HepG2 (cell line): ENCODE data around the gene SPATA12. TPM values are rescaled to one million over a fixed set of nuclear protein-coding genes. Genes with fewer than 3 reads are reported as not detected.
A peak's percentile ranks its signal among the peaks of the same experiment; 100 is the strongest.

Experiments
- BCL6 ChIP-seq: IDR thresholded peaks from 2 replicates; pipeline ENCODE4 v1.6.1; 2016; ENCODE audit warnings: missing genetic modification reagents, missing compliant biosample characterization
- CREB1 ChIP-seq, 2 experiments: fragments of 450-650 bp in 1 of 2; IDR thresholded peaks; 2 replicates each; pipeline ENCODE4 v1.6.1; 2016 to 2017; ENCODE audit warnings: control low read depth in 1 of 2, mild to moderate bottlenecking in 1 of 2, missing compliant biosample characterization in 1 of 2, missing genetic modification characterization in 1 of 2
- LCORL ChIP-seq, 2 experiments: fragments of 450-650 bp in 1 of 2; sonication (generic) in 1 of 2; formaldehyde crosslinking in 1 of 2; IDR thresholded peaks; 2 replicates each; pipeline versions ENCODE4 v1.5.0 to v1.6.1; 2017 to 2020; ENCODE audit warnings: antibody characterized with exemption in 1 of 2, missing genetic modification reagents in 1 of 2
- MIXL1 ChIP-seq: IDR thresholded peaks from 2 replicates; pipeline ENCODE4 v1.6.1; 2016
- MXI1 ChIP-seq: IDR thresholded peaks from 3 replicates; pipeline ENCODE4 v1.6.1; 2012; ENCODE audit warnings: low read depth, low read length, inconsistent platforms, borderline replicate concordance
- NFRKB ChIP-seq: fragments of 450-650 bp; IDR thresholded peaks from 2 replicates; pipeline ENCODE4 v1.6.1; 2017
- NPAS2 ChIP-seq: sonication (generic); formaldehyde crosslinking; IDR thresholded peaks from 2 replicates; pipeline ENCODE4 v1.8.0; 2022; ENCODE audit warnings: mild to moderate bottlenecking, missing genetic modification reagents, borderline replicate concordance
- SETDB1 ChIP-seq: sonication (generic); formaldehyde crosslinking; IDR thresholded peaks from 2 replicates; pipeline ENCODE4 v1.5.1; 2020; ENCODE audit warnings: missing genetic modification reagents, mild to moderate bottlenecking, borderline replicate concordance
- SMC3 ChIP-seq: IDR thresholded peaks from 2 replicates; pipeline ENCODE4 v1.6.1; 2011; ENCODE audit warnings: low read length, improper control_type of control experiment
- SOX13 ChIP-seq, 3 experiments: fragments of 450-650 bp in 1 of 3; sonication (generic) in 1 of 3; formaldehyde crosslinking in 1 of 3; IDR thresholded peaks in 2 of 3; conservative IDR thresholded peaks in 1 of 3; 2 replicates each; pipeline versions ENCODE4 v1.5.0 to v1.6.1; 2016 to 2020; ENCODE audit warnings: antibody characterized with exemption in 1 of 3, mild to moderate bottlenecking in 1 of 3, missing compliant biosample characterization in 1 of 3, missing genetic modification reagents in 1 of 3, moderate library complexity in 1 of 3
- ZNF205 ChIP-seq: IDR thresholded peaks from 2 replicates; pipeline ENCODE4 v1.6.1; 2018; ENCODE audit warnings: missing biosample characterization, missing genetic modification reagents
- ZNF615 ChIP-seq: sonication (generic); formaldehyde crosslinking; IDR thresholded peaks from 2 replicates; pipeline ENCODE4 v1.5.0; 2020; ENCODE audit warnings: mild to moderate bottlenecking, missing genetic modification reagents, borderline replicate concordance
- ZNF780A ChIP-seq: sonication (generic); formaldehyde crosslinking; IDR thresholded peaks from 2 replicates; pipeline ENCODE4 v1.8.0; 2022; ENCODE audit warnings: mild to moderate bottlenecking, missing genetic modification reagents, moderate library complexity
- ZNF841 ChIP-seq: sonication (generic); formaldehyde crosslinking; IDR thresholded peaks from 2 replicates; pipeline ENCODE4 v1.8.1; 2023; ENCODE audit warnings: missing genetic modification reagents, borderline replicate concordance
- ZNF878 ChIP-seq: sonication (generic); formaldehyde crosslinking; IDR thresholded peaks from 2 replicates; pipeline ENCODE4 v1.8.1; 2023; ENCODE audit warnings: mild to moderate bottlenecking, missing genetic modification reagents, moderate library complexity
- ZNF879 ChIP-seq: sonication (generic); formaldehyde crosslinking; IDR thresholded peaks from 2 replicates; pipeline ENCODE4 v1.8.1; 2023; ENCODE audit warnings: missing genetic modification reagents
- ZZZ3 ChIP-seq: sonication (generic); formaldehyde crosslinking; IDR thresholded peaks from 2 replicates; pipeline ENCODE4 v1.4.0; 2020; ENCODE audit warnings: missing genetic modification reagents, mild to moderate bottlenecking, borderline replicate concordance
- polyA plus RNA-seq, 8 experiments: library from polyadenylated mRNA; depleted of rRNA in 3 of 8; stranded (reverse) in 7 of 8; unstranded in 1 of 8; fragments of >200 nt; fragmentation: Illumina TruSeq in 4 of 8; extraction: Trizol in 4 of 8; gene quantifications; 2 replicates each; pipeline versions ENCODE4 v1.2.1 to v1.2.3, GENCODE V29; 2011 to 2016; ENCODE audit warnings: low read depth in 4 of 8, missing spikeins in 1 of 8, mixed read lengths in 1 of 8; ENCODE audit not compliant: insufficient read depth in 1 of 8
- total RNA-seq, 5 experiments: library from RNA; depleted of rRNA; stranded (reverse); fragments of >200 nt; fragmentation: Illumina TruSeq; extraction: Trizol; gene quantifications; 2 replicates each; pipeline ENCODE4 v1.2.3, GENCODE V29; 2016; ENCODE audit warnings: low read depth in 1 of 5
- TF ChIP-seq, protein P1 (sequence below): IDR thresholded peaks from 2 replicates; pipeline ENCODE4 v1.6.1; 2016; ENCODE audit warnings: missing genetic modification reagents, missing compliant biosample characterization
- TF ChIP-seq, protein P2 (sequence below): sonication (generic); formaldehyde crosslinking; IDR thresholded peaks from 2 replicates; pipeline ENCODE4 v1.4.0; 2020; ENCODE audit warnings: mild to moderate bottlenecking, missing genetic modification reagents
- TF ChIP-seq, protein P3 (sequence below): IDR thresholded peaks from 2 replicates; pipeline ENCODE4 v1.6.1; 2016

SPATA12 gene
- total and polyA plus RNA-seq, 2 of the 13 experiments (the other 11 are each of a cell fraction or from before 2014, with no cell fraction given), result 0.09 to 0.25 TPM

DNA sequence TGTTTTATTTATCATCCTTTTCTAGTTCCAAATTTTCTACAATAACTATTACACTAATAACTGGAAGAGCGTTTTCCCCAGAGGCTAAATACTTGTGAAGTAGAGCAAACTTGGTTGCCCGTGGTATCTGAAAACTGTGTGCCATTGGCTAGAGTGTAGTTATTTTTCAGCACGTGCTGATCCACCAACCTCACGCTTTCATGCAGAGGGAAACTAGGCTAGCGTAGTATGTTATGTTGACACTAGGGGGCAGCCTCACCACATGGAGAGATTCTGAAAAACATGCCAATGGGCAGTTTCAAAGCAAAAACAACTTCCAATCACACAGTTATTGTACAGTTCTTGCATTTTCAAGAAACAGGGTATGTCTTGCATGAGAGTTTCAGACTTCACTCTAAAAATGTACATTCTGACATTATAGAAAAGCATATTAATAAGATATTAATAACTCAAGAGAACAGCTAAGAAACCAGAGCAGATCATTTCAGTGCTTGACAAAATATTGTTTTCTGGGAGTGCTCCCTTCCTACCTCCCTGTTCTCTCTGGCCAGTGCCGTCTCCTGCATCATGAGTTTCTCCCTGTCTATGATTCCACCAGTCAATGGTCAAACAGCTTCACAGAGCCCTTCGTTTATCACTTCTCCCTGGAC is 39.7 kb downstream of the SPATA12 start (continued):
- TF ChIP-seq ZNF879, result no peak
- no peak for TF ChIP-seq ZZZ3
- no peak for TF ChIP-seq SOX13 (IDR thresholded peaks at IDR 0.05)
- peak in 1 of 2 experiments; percentile 19; a peak in 1 of 4 replicates for TF ChIP-seq SOX13 (CRISPR knock-in tag; conservative IDR thresholded peaks at IDR 0.05 in 1 of 2, IDR thresholded peaks at IDR 0.05 in 1 of 2)
- 0 out of 3 replicates have a peak, but pooled peaks have one; percentile 16 for TF ChIP-seq MXI1
- TF ChIP-seq SMC3, result peak; percentile 82
- TF ChIP-seq, protein P1, sequence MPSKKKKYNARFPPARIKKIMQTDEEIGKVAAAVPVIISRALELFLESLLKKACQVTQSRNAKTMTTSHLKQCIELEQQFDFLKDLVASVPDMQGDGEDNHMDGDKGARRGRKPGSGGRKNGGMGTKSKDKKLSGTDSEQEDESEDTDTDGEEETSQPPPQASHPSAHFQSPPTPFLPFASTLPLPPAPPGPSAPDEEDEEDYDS (CRISPR knock-in tag), result 0 out of 2 replicates have a peak, but pooled peaks have one; percentile 25
- no peak for TF ChIP-seq ZNF780A (CRISPR knock-in tag)
- peak; percentile 65; the same call in 1 of the 2 replicates for TF ChIP-seq ZNF205 (CRISPR knock-in tag)
- no peak for TF ChIP-seq ZNF878 (CRISPR knock-in tag)
- TF ChIP-seq MIXL1, result 0 out of 2 replicates have a peak, but pooled peaks have one; percentile 33
- no peak for TF ChIP-seq LCORL (IDR thresholded peaks at IDR 0.05)
- TF ChIP-seq LCORL (CRISPR knock-in tag; IDR thresholded peaks at IDR 0.05), result no peak
- TF ChIP-seq, protein P2, sequence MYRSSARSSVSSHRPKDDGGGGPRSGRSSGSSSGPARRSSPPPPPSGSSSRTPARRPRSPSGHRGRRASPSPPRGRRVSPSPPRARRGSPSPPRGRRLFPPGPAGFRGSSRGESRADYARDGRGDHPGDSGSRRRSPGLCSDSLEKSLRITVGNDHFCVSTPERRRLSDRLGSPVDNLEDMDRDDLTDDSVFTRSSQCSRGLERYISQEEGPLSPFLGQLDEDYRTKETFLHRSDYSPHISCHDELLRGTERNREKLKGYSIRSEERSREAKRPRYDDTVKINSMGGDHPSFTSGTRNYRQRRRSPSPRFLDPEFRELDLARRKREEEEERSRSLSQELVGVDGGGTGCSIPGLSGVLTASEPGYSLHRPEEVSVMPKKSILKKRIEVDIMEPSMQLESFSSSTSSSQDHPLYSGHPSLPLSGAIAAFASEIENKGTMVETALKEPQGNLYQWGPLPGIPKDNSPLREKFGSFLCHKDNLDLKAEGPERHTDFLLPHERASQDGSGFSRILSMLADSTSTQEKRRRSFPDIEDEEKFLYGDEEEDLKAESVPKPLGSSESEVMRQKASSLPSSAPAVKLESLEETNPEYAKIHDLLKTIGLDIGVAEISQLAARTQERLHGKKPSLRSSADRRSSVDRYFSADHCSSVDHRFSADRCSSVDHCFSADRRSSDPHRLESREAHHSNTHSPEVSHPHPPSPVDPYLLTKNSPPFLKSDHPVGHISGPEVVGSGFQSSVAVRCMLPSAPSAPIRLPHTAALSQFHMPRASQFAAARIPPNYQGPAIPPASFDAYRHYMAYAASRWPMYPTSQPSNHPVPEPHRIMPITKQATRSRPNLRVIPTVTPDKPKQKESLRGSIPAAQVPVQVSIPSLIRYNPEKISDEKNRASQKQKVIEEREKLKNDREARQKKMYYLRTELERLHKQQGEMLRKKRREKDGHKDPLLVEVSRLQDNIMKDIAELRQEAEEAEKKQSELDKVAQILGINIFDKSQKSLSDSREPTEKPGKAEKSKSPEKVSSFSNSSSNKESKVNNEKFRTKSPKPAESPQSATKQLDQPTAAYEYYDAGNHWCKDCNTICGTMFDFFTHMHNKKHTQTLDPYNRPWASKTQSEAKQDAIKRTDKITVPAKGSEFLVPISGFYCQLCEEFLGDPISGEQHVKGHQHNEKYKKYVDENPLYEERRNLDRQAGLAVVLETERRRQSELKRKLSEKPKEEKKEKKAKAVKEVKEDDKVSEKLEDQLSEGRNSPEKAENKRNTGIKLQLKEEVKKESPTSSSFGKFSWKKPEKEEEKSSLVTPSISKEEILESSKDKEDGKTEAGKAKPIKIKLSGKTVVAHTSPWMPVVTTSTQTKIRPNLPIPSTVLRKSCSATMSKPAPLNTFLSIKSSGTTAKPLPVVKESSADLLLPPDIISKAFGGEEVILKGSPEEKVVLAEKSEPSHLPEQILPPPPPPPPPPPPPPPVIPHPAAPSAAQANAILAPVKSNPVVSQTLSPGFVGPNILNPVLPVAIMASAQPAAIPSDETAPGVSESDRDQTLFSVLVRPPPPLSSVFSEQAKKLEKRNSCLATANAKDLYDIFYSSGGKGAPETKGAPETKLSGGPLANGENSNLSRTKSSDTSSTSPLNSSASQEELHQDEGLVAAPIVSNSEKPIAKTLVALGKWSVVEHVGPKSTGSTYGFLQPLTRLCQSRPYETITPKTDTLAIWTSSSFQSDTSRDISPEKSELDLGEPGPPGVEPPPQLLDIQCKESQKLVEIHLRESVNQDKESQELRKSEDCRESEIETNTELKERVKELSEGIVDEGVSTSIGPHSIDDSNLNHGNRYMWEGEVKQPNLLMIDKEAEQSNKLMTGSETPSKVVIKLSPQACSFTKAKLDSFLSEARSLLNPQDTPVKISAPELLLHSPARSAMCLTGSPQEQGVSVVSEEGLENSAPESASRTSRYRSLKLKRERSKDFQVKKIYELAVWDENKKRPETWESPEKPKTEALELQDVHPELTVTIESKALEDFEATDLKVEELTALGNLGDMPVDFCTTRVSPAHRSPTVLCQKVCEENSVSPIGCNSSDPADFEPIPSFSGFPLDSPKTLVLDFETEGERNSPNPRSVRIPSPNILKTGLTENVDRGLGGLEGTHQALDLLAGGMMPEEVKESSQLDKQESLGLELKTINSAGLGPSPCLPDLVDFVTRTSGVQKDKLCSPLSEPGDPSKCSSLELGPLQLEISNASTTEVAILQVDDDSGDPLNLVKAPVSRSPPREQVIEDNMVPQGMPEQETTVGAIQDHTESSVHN, result no peak
- TF ChIP-seq SETDB1 (CRISPR knock-in tag), result no peak
- TF ChIP-seq NPAS2, result no peak
- no peak for TF ChIP-seq NFRKB
- TF ChIP-seq CREB1 (IDR thresholded peaks at IDR 0.05), result no peak
- no peak for TF ChIP-seq CREB1 (CRISPR knock-in tag; IDR thresholded peaks at IDR 0.05)
- TF ChIP-seq BCL6 (CRISPR knock-in tag), result peak; percentile 34; the same call in 1 of the 2 replicates
- TF ChIP-seq ZNF841 (CRISPR knock-in tag), result no peak
- TF ChIP-seq, protein P3, sequence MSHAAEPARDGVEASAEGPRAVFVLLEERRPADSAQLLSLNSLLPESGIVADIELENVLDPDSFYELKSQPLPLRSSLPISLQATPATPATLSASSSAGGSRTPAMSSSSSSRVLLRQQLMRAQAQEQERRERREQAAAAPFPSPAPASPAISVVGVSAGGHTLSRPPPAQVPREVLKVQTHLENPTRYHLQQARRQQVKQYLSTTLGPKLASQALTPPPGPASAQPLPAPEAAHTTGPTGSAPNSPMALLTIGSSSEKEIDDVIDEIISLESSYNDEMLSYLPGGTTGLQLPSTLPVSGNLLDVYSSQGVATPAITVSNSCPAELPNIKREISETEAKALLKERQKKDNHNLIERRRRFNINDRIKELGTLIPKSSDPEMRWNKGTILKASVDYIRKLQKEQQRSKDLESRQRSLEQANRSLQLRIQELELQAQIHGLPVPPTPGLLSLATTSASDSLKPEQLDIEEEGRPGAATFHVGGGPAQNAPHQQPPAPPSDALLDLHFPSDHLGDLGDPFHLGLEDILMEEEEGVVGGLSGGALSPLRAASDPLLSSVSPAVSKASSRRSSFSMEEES, result 0 out of 2 replicates have a peak, but pooled peaks have one; percentile 36
- TF ChIP-seq ZNF615 (CRISPR knock-in tag), result no peak
